ENCODE measurements around the gene TADA3. TPM values are rescaled to one million over a fixed set of nuclear protein-coding genes. Genes with fewer than 3 reads are reported as not detected.
A peak's percentile ranks its signal among the peaks of the same experiment; 100 is the strongest.

Gene TADA3
- total RNA-seq, 2 experiments from 2014 or later, result 51.6 to 58.5 TPM

GRCh38 chr3:9825451-9826040 lies 33.3 kb upstream of the TADA3 start:
- H3K9me2 ChIP-seq (ENCODE audit: insufficient read depth, low read length), result no peaks in the 10 kb centered on the region
- H3K4me3 ChIP-seq (ENCODE audit: low read depth, low read length, poor library complexity, severe bottlenecking), result no peak overlapping the region
- BruUV-seq (replicated peaks), result no TSS peak
- CTCF ChIA-PET (ENCODE audit: unreplicated experiment), result no interaction called here
- no peaks in the 10 kb centered on the region for H3K9me3 ChIP-seq (ENCODE audit: low read length)
- peaks cover 3% of the 10 kb centered on the region for H3K4me1 ChIP-seq (ENCODE audit: insufficient read depth, low read length, poor library complexity, severe bottlenecking)
- intact Hi-C loops (cut with micrococcal nuclease; ENCODE audit: unreplicated experiment), result no loop called here
- H3K36me3 ChIP-seq (ENCODE audit: insufficient read depth, low read length), result peaks cover 44% of the 10 kb centered on the region
- POLR2A ChIA-PET, result no interaction called here
- TF ChIP-seq CTCF (conservative IDR thresholded peaks at IDR 0.05; ENCODE audit: low read length), result no peak
- TF ChIP-seq EZH2phosphoT487 (IDR thresholded peaks at IDR 0.05; ENCODE audit: borderline replicate concordance, low read depth, low read length), result no peak
- H3K27ac ChIP-seq (ENCODE audit: low read depth, low read length, poor library complexity, severe bottlenecking), result no peak overlapping the region
- H3K79me2 ChIP-seq (ENCODE audit: insufficient read depth, low read depth, low read length), result no peaks in the 10 kb centered on the region
- H2AFZ ChIP-seq (ENCODE audit: low read length), result no peak overlapping the region
- H3K4me2 ChIP-seq (ENCODE audit: low read length), result no peak overlapping the region
- no peaks in the 10 kb centered on the region for H4K20me1 ChIP-seq (ENCODE audit: insufficient read depth, low read length)
- no peak for DNase-seq (ENCODE audit: low spot score)

GRCh38 chr3:9820946-9821345 lies 28.7 kb upstream of the TADA3 start:
- peak; percentile 15 for DNase-seq (ENCODE audit: low spot score)
- BruUV-seq (replicated peaks), result no TSS peak
- peaks cover 13% of the 10 kb centered on the region; the same call in 1 of the 2 replicates for H3K36me3 ChIP-seq (ENCODE audit: insufficient read depth, low read length)
- no peaks in the 10 kb centered on the region for H4K20me1 ChIP-seq (ENCODE audit: insufficient read depth, low read length)
- H3K27ac ChIP-seq (ENCODE audit: low read depth, low read length, poor library complexity, severe bottlenecking), result no peak overlapping the region
- TF ChIP-seq CTCF (conservative IDR thresholded peaks at IDR 0.05; ENCODE audit: low read length), result peak; percentile 60
- TF ChIP-seq EZH2phosphoT487 (IDR thresholded peaks at IDR 0.05; ENCODE audit: borderline replicate concordance, low read depth, low read length), result no peak
- POLR2A ChIA-PET, result interaction anchor here (0.6 to 1.3 kb wide), 2 partner anchors 9 to 46 kb away, joined by 3 to 4 read pairs; no protein-coding TSS in a partner anchor
- no peak overlapping the region for H3K4me2 ChIP-seq (ENCODE audit: low read length)
- intact Hi-C loops (cut with micrococcal nuclease; ENCODE audit: unreplicated experiment), result no loop called here
- no peaks in the 10 kb centered on the region for H3K9me2 ChIP-seq (ENCODE audit: insufficient read depth, low read length)
- H3K9me3 ChIP-seq (ENCODE audit: low read length), result no peaks in the 10 kb centered on the region
- no peaks in the 10 kb centered on the region for H3K79me2 ChIP-seq (ENCODE audit: insufficient read depth, low read depth, low read length)
- H2AFZ ChIP-seq (ENCODE audit: low read length), result no peak overlapping the region
- H3K4me1 ChIP-seq (ENCODE audit: insufficient read depth, low read length, poor library complexity, severe bottlenecking), result no peaks in the 10 kb centered on the region
- CTCF ChIA-PET (ENCODE audit: unreplicated experiment), result interaction anchor here (0.5 kb wide), 1 partner anchor 94 kb away, joined by 6 read pairs; no protein-coding TSS in a partner anchor
- no peak overlapping the region for H3K4me3 ChIP-seq (ENCODE audit: low read depth, low read length, poor library complexity, severe bottlenecking)

- H3K4me2 ChIP-seq (ENCODE audit: low read length), result no peak overlapping the region
- H3K27ac ChIP-seq (ENCODE audit: low read depth, low read length, poor library complexity, severe bottlenecking), result no peak overlapping the region
- DNase-seq (ENCODE audit: low spot score), result no peak
- H2AFZ ChIP-seq (ENCODE audit: low read length), result no peak overlapping the region
- H3K4me3 ChIP-seq (ENCODE audit: low read depth, low read length, poor library complexity, severe bottlenecking), result no peak overlapping the region
- intact Hi-C loops (cut with micrococcal nuclease; ENCODE audit: unreplicated experiment), result no loop called here
- CTCF ChIA-PET (ENCODE audit: unreplicated experiment), result no interaction called here
- no peaks in the 10 kb centered on the region for H3K4me1 ChIP-seq (ENCODE audit: insufficient read depth, low read length, poor library complexity, severe bottlenecking)
- H3K9me2 ChIP-seq (ENCODE audit: insufficient read depth, low read length), result no peaks in the 10 kb centered on the region
- H3K9me3 ChIP-seq (ENCODE audit: low read length), result no peaks in the 10 kb centered on the region
- BruUV-seq (replicated peaks), result no TSS peak
- TF ChIP-seq CTCF (conservative IDR thresholded peaks at IDR 0.05; ENCODE audit: low read length) (no peak), EZH2phosphoT487 (IDR thresholded peaks at IDR 0.05; ENCODE audit: borderline replicate concordance, low read depth, low read length) (no peak)
- peaks cover 10% of the 10 kb centered on the region; the same call in 1 of the 2 replicates for H3K36me3 ChIP-seq (ENCODE audit: insufficient read depth, low read length)
- POLR2A ChIA-PET, result no interaction called here
- H3K79me2 ChIP-seq (ENCODE audit: insufficient read depth, low read depth, low read length), result no peaks in the 10 kb centered on the region
- H4K20me1 ChIP-seq (ENCODE audit: insufficient read depth, low read length), result no peaks in the 10 kb centered on the region
Observed at GRCh38 chr3:9820543-9820942, 28.3 kb upstream of the TADA3 start.
